HCEC 1CT (cell line): ENCODE measurements around the gene RNU5B-1.
A peak's percentile ranks its signal among the peaks of the same experiment; 100 is the strongest.

Experiments
- DNase-seq: peaks from one replicate; pipeline ENCODE4 v3.0.0-alpha.2; 2017

Gene RNU5B-1

DNA sequence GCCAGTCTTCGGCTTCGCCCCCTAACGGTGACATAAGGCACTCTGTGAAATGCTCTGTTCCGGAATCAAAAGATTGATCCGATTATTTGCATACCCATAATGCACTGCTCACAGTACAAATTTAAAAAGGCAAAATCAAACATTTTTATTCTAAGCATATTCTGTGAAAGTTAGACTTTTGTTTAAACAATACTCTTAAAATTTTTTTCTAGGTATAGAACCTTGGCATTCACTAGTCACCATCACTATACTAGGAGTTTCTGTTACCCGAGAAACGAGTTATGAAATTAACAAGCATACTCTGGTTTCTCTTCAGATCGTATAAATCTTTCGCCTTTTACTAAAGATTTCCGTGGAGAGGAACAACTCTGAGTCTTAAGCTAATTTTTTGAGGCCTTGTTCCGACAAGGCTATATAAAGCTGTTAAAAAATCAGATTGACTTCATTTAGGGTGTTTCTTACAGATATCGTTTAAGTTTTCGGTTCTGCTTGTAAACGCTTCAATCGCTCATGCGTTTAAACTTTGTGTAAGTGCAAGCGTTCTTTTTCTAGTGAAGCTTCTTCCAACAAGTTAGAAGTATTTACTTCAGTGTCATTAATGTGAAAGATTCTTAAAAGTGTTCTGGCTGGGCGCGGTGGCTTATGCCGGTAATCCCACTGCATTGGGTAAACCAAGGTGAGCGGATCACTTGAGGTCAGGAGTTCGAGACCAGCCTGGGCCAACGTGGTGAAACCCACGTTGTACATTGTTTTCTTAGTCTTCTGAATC lies at the start of gene RNU5B-1:
Gene RNU5B-1, plus strand, starts transcription at position 297 of the 769 bp plus-strand sequence.
- peak; percentile 99 for DNase-seq

DNA sequence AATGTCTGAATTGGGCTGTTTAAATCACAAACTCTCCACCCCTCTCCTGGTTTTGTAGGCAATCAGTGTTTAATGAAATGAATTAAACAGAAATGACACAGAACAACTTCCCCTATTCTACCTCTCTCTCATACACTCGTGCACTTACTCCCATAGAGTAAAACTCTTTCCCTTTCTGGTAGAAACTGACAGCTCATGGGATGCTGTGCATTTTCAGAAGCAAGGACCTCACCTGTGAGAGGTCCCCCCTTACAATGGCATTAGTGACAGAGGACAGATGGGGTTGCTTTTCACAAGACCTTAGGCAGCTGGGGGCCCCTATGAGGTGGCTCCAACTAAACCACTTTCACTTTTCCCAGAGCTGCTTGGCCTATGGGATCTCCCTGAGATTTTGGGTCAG lies 49.7 kb upstream of the RNU5B-1 start:
- no peak for DNase-seq

DNA sequence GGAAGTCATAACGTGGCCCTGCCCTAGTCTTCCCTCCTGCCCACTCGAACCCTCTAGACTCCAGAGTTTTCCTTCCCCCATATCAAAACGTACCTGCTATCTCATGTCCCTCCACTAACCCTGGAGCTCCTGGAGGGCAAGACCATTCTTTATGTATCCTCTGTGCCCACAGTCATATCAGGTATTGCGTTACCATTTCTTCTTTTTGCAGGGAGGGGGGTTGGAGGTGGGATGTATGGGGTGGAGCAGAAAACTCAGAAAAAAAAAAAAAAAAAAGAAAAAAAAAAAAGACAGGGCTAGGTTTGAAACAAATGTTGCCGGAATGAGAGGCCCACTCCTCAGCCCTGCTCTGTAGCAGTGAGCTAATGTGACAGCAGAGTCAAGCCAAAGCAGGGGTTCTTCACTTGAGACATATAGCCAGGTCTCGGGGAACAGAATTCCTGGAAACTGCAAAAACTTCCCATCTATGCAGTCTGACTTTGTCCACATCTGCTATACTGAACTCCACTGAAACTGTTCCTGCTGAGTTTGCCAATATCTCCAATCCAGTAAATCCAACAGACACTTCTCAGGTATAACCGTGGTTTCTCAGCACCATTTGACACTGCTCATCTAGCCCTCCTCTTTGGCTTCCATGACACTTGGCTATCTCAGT lies 48.9 kb upstream of the RNU5B-1 start:
- DNase-seq: no peak

DNA sequence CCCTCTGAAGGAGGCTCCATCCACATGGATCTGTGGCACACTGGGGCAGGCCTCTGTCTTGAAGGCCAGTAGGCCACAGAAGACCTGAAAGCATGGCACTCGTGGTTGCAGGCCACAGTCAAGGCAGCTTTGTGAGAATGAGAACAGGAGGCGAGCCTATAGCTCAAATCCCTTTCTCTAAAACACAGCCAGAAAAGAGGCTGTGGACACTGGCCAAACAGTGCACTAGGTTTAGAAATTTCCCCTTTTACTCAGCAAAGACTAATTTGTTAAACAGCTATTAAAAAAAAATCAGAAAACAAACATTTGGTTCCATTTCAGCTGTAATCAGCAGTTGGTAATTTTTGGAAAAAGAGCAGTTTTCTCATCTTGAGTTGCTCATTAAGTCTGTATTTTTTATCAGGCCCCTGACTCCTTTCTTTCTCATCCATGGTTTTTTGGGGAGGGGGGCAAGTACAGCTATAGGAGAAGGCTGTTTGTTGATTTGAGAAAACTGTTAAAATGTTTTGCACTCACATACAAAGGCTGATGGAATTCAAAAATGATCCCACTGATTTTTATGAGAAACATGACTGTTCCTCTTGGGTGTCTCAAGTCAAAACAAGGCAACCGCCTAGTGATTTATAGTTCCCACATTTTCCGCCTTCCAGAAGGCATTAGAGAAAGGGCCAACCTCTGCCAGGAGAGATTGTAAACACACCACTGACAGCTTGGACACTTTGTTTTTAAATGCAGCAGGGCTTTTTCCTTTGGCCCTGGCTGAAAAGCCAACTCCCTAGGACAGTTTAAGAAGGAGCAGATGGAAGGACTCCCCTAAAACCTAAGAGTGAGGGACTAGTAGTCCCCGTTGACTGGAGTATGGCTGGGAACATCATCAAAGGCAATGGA lies 45.9 kb upstream of the RNU5B-1 start:
- no peak for DNase-seq

DNA sequence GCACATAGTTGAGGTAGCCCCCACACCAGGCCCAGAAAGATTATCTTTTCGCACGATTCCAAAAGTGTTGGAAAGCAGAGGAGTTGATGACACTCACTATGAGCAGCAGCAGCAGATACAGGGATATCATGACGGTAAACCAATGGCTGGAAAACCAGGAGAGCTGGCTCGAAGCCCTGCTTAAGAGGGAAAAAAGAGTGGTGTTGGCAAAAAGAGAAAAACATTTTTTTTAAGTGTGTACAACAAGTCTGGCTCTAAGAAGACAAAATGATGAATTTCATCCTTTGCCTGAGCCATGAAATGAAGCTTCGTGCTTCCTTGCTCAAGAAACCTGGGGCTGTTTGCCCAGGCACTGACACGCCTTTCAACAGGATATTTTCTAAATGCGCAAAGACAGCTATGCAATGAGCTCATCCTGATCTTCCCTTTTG lies 45.1 kb upstream of the RNU5B-1 start:
- DNase-seq: no peak

DNA sequence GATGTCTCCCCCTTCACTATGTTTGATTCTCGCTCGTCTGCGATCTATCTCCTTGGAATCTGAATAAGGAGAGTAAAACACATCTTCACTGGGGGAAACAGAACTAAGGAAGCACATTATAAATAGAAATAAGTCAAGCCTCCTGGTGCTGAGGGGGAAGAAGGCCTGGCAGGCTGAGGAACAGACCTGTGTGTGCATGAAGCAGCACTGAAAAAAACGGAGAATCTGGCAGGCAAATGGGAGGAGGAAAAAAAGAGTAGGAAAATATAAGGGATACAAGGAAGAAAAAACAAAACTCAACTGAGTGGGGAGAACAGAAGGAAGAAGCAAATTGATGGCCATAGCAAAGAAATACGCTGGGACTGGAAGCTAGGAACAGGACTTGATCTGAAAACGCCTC lies 43.5 kb upstream of the RNU5B-1 start:
- DNase-seq: no peak

DNA sequence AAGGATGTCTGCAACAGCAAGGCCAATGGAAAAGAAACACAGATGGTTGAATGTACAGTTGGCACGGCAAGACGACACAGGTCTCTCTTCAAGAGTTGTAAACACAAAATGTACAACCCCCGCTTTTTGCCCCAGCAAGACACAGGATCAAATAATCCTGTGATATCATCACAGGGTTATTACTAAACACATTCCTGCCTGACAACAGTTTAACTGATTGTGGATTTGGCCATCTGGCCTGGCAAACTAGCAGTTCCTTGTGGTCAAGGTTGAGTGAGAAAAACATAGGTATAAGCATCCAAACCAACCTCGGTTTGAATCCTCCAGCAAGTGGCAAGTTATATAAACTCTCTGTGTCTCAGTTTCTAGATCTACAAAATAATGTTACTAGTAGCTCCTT lies 41.2 kb upstream of the RNU5B-1 start:
- DNase-seq: no peak

DNA sequence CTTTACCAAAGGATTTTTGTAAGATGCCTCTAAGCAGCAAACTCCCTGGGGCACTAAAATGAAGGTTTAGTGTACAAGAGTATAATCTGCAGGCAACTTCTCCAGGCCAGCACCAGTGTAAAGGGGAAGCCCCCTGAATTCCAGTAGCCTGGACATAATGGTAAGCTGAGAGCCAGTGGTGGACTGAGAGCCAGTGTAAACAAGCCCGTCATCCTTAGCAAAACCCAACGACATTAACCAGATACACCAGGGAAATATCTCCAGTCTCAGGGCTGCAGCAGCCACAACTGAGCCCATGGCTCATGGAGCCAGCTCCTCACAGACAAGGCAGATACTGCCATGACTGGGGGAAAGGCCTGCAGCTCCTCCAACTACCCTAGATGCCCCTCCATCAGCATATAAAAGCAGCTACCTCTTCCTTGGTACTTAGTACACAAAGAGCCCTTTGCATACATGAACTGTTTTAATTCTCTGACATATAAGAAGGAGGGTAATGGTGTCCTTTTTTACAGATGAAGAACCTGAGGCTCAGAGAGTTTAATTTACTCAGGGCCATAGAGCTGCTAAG lies 39.5 kb upstream of the RNU5B-1 start:
- DNase-seq: no peak

DNA sequence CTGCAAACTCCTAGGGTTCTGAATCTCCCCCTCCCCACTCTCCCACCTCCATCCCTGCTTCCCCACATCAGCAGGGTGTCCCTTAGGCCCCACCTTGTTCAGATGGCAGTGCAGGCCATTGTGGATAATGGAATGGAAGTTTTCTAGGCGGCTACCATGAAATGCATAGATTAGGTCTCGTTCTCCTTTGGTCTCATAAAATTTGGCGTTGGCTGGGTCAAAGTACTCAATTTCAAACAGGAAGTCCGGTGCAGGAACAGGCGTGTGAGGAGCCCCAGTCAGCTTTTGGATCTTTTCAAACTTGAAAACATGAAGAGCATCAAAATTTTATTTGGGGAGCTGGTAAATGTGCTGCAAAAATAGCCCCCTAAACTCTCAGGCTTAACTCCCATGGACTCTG lies 38.0 kb upstream of the RNU5B-1 start:
- DNase-seq: no peak

DNA sequence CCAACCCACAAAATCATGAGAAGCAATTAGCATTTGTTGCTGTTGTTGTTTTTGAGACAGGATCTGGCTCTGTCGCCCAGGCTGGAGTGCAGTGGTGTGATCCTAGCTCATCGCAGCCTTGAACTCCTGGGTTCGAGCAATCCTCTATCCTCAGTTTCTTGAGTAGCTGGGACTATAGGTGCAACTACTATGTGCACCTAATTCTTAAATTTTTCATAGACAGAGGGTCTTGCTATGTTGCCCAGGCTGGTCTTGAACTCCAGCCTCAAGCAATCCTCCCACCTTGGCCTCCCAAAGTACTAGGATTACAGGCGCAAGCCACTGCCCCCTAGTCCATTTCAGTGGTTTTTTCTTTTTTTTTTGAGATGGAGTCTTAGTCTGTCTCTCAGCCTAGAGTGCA lies 36.1 kb upstream of the RNU5B-1 start:
- DNase-seq: no peak

DNA sequence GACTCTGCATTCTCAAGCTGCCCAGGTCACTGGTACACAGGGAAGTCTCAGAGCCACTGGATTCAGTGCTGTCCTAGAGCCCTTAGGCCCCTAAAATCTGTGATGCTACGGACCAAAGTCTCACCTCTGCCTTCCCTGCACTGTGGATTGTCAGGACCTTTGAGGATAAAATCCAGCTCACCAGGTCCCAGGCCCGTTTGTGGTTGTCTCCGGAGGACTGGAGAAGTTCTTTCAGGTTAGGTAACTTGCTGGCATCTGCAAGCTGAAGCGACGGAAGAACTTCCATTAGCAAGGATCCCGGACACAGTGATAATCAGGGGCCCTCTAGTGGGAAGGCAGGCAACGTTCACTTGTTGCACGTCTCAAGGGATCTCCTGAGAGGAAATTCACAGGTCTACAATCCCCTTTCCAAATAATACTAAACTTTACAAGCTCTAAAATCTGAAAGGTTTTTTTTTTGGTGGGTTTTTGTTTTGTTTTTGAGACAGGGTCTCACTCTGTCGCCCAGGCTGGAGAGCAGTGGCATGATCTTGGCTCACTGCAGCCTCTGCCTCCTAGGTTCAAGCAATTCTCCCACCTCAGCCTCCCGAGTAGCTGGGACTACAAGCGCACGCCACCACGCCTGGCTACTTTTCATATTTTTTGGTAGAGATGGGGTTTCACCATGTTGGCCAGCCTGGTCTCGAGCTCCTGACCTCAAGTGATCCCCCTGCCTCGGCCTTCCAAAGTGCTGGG lies 33.5 kb upstream of the RNU5B-1 start:
- DNase-seq: peak; percentile 66

DNA sequence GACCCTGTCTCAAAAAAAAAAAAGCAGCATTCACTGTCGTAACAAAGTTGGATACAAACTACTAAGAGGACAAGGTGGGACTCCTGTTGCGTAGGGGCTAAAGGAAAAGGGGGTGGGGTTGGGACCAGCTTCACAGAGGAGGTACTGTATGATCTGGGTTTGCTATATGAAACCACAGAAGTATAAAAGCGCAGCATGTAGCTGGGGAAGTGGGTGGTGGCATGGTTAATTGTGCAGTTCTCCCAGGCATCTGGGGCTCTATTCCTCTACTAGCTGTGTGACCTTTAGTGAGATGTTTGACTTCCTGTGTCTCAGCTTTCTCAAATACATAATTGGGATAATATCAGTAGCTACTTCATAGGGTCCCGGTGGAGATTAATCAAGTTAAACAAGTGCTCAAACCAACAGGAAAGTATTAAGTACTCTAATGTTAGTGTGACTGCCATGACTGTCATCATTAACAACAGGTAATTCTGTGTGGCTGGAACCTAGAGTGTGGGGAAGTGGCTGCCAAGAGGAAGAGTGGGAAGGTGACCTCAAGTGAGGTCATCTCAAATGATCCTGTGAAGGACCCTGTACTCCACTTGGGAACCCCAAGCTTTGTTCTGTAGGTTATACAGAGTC lies 29.3 kb upstream of the RNU5B-1 start:
- DNase-seq: no peak

DNA sequence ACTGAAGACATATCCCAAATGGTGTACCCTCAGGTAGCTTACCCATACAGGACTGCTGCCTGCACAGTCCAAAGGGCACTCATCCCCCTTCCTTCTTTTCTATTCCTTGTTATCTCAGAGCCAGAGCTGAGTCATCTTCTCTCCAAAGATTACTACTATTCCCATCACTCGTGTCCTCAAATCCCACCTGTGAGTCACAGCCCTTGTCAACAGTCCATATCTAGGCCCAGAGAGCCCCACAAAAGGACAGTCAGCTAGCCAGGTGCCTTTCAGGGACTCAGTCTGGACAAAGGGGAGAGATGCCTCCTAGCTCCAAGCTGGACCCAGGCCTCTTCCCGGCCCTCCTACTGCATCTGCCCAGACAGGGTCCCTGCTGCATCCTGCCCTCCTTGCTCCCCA lies 28.8 kb upstream of the RNU5B-1 start:
- peak; percentile 2 for DNase-seq

DNA sequence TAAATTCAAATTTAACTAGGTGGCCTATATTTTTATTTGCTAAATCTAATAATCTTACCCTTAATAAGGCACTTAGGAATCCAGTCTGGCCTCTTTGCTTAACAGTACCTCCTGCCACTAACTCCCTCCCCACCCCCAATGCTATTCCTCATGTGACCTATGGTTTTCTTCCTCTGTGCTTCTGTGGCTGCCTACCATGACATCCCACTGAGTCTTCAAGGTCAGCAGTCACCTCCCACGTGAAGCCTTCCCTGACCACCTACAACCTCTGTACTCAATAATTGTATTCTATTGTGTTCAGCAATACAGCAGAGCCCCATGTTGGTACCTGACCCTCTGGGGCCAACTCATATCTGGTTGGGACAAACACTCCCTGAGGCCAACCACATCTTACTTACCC lies 27.5 kb upstream of the RNU5B-1 start:
- no peak for DNase-seq

DNA sequence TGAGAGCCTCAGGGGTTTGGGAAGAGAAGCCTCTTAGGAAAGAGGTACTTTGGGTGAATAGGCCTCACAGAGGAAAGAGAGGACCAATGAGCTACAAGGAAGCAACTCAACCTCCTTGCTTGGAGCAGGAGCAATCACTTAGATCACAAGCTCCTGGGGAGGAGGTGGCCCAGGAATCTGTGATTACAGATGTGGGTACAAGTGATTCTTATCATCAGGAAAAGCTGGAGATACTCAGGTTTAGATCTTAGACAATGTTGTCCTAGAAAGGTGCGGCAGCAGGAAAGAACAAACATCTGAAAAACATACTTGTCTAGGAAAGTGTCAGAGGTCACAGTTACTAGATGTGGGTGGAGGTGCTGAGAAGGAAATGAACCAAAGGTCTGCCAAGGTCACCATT lies 26.0 kb upstream of the RNU5B-1 start:
- no peak for DNase-seq

DNA sequence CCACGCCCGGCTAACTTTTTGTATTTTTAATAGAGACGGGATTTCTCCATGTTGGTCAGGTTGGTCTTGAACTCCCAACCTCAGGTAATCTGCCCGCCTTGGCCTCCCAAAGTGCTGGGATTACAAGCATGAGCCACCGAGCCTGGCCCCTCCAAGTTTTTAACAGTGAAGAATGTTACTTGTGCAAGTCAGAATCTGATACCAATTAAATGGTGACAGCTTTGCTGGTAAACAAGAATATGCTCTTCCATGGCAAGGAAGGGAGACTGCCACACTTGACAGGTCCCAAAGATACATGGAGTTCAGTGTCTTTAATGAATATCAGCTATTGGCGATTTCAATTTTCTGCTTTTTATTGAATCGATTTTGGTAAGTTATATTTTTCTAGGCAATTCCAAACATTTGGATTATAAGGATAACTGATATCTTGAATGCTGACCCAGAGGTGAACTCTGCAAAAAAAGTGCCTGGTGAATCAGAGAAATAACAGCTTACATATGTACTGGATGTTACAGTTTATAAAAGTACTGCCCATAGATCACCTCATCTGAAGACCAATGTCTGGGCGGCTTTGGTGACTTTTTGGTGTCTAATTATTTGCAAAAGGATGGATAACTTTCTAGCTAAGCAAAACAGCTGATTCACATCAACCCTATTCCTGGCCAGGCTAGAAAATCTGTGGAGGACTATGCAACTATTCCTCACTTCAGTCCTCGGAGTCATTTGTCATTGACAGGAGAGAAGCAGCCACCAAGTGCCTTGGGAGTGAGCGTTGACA lies 19.0 kb upstream of the RNU5B-1 start:
- DNase-seq: peak; percentile 4

DNA sequence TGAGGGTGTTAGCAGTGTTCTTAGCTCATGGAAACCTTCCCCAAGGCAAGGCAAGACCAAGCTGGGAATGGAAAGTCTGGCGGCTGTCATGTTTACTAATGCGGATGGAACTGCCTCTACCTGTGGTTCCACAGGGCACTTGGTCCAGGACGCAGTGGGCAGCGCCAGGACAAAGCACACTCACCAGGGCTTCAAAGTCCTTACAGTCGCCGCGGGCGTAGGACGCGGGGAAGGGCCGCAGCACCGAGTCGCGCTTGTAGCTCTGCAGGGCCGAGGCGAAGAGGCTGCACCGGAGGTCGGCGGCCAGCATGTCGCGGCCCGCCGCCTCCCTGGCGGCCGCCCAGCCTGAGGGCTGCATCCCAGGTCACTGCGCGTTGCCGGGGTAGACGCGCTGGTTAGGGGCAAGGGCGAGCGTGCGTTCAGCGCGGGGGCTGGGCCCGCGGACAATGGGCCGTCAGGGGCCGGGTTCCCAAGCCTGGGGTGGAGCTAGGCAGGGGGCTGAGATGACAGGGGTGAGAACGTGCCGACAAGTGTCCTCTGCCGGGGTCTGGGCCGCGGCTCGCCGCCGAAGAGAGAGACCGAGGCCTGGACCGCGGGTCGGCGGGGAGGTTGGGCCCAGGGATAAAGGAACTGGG lies 18.3 kb upstream of the RNU5B-1 start:
- DNase-seq: peak; percentile 3

DNA sequence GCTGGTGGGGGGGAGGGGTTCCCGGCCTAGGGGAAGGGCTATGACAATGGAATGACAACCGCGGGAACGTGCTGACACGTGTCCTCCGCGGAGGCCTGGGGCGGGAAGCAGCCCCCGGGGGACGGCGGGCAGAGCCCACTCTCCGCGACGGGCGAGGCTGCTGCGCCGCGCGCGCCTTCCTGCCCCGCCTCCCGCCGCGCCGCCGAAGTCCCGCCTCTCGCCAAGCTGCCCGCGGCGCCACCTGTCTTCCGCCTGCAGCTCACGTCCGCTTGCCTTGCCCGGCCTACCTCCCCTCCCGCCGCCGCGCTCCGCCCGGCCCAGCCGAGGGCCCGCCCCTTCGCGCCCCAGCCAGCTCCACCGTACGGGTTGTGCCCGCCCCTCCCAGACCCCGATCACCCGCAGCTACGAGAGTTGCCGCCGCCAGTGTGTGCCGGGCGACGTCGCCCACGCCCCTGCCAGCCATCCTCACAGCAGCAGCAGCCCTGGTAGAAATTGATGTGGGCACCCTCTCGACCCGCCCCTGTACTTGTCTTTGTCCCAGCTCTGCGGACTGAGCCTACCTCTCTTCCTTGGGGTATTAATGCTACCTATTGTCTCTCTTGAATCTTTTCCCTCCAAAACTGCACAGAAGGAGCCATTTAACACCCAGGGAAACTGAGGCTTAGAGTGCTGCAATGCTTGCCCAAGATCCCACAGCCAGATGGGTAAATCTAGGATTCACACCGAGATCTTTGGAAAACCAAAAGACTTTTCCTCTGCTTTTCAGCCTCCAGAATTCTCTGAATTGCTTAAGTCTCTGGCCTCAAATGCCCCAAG lies 17.6 kb upstream of the RNU5B-1 start, which contains the start of gene PARP16:
Gene PARP16, minus strand, starts transcription at position 180 of the 816 bp plus-strand sequence. CDS start 457 bp downstream, outside the sequence.
- DNase-seq: peak; percentile 81

DNA sequence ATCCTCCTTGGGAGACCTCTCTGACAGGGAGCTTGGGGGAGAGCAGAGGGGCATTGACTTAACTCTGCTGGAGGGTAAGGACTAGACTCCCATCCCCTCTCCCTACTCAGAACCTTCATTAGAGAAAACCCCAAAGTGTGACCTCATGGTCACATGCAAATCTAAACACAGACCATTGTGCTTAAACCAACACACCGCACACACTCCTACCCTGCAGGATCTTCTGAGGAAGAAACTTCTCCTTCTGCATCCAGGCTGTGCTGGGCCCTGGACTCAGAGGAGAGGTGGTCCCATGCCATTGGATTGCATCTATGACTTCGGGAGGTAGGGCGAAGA lies 17.0 kb upstream of the RNU5B-1 start:
- no peak for DNase-seq
